NCI-H2029 (cell line): ENCODE results near the gene TSNAXIP1.
A peak's percentile ranks its signal among the peaks of the same experiment; 100 is the strongest.

Experiments
- DNase-seq: peaks from one replicate; lab custom pipeline; 2025; lab: John Stamatoyannopoulos, UW

The TSNAXIP1 gene

GRCh38 chr16:67782567-67783352, 23.9 kb upstream of the TSNAXIP1 start:
- DNase-seq, result no peak

DNA sequence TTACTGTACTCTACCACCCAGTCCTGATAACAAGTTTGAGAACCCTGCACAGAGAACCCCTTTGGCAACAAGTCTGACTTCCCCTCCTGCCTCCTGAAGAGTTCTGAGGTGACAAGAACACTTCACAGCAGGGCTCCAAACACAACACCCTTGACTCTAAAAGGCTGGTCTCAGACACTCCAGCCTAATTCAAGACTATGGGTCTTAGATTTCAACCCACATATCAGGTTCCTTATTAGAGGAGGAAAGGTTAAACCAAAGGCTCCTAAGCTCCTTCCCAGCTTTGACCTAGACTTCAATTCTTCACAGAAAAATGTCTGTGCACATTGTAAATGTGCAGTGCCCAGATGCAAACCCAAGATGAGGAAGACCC, 23.4 kb upstream of the TSNAXIP1 start:
- DNase-seq, result no peak

DNA sequence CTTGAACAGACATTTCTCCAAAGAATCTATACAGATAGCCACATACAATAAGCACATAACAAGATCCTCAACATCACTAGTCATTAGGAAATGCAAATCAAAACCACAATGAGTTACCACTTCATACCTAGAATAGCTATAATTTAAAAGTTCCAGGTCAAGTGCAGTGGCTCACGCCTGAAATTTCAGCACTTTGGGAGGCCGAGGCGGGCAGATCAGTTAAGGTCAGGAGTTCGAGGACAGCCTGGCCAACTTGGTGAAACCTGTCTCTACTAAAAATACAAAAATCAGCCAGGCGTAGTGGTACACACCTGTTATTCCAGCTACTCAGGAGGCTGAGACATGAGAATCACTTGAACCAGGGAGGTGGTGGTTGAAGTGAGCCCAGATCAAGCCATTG, 20.2 kb upstream of the TSNAXIP1 start:
- DNase-seq, result no peak

GRCh38 chr16:67790071-67790470, 16.6 kb upstream of the TSNAXIP1 start:
- no peak for DNase-seq

GRCh38 chr16:67796099-67796718, 10.5 kb upstream of the TSNAXIP1 start:
- DNase-seq, result no peak

DNA sequence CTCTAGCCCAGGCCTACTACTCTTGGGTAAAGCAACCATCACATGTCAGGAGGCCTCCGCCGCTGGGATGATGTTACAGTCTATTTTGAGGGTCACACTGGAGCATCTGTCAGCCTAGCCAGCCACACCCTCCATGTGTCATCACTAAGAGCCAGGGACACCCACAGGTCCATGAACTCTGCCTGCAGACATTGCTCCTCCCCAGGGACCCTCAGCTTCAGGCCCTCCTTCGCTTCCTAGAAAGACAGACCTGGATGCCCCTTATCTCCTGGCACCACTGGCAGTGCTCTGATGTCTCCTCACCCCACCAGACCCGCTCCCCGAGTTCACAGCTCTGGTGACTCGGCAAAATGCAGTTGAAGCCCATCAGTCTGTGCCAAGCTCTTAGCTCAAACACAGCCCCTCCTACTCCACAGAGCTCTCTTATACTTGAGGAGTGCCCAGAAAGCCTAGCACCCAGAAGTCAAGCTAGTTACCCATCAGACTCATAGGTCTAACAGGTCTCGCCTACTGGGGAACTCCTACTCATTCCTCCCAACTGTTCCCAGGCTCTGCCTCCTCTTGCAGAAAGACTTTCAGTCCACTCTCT, 6.3 kb upstream of the TSNAXIP1 start:
- no peak for DNase-seq

DNA sequence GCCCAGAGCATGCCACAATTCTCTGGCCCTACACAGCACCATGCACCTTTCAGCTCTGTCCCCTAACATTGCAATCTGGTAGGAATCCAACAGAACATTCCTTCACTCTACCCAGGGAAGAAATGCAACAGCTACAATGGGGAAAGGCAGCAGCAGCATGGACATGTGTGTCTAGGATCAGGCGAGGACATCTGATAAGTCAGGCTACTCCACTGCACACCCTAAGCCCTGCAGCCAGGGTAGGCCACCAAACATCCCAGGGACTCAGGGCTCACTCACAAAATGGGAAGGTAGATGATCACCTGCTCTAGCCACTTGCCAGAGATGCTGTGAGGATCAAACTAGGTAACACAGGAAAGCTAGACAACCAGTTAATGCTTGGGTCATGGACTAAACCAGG, 5.4 kb upstream of the TSNAXIP1 start:
- no peak for DNase-seq

- DNase-seq, result no peak
These were observed 4.8 kb upstream of the TSNAXIP1 start for GRCh38 chr16:67801883-67802282.

DNA sequence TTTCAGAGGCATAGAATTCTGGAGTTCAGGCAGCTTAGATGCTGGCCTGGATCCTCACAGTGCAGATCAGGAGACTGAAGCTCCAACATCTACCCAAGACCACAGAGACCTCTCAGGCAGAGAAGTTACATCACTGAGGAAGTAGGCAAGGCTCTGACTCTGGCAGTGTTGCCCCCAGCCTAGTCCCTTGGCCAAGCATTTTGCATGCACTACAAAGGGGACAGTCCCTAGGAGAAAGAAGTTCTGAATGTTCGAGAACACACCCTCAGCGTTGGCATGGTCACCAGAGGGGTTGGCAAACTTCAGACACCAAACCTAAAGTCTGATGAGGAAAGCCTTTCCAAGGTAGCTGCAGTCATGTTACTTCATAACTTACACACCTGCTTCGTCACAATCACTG, 2.8 kb upstream of the TSNAXIP1 start:
- DNase-seq, result no peak

GRCh38 chr16:67804853-67805542, 1.7 kb upstream of the TSNAXIP1 start:
- DNase-seq, result no peak

DNA sequence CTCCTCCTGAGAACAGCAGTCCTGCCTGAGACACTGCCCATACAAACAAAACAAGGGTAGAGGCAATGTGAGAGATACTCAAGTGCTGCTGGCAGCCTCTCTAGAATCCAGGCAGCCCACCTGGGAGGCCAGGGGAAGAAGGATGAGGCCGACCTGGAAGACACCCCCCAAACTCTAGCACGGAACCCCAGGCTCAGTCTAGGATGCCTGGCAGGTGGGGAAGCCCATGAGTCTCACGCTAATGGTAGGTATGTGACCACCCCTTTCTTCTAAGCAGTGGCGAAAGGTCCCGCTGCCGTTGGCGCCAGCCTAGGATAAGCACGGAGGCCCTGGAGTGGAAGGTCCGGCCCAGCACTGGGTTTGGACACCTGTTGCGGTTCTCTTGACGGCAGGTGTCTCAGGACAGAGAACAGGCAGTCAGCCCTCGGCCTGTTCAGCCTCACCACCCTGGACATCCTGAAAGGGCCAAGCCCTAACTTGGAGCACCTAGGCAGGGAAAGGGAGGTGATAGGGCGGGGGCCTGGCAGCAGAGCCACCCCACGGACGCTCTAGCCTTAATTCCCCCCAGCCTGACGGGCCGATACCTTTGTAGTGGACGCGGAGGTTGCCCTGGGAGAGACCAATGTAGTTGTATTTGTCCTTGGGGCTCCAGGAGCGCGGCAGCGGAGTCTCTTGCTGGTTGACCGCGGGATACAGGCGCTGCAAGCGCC, 816 bp upstream of the TSNAXIP1 start:
- no peak for DNase-seq

DNA sequence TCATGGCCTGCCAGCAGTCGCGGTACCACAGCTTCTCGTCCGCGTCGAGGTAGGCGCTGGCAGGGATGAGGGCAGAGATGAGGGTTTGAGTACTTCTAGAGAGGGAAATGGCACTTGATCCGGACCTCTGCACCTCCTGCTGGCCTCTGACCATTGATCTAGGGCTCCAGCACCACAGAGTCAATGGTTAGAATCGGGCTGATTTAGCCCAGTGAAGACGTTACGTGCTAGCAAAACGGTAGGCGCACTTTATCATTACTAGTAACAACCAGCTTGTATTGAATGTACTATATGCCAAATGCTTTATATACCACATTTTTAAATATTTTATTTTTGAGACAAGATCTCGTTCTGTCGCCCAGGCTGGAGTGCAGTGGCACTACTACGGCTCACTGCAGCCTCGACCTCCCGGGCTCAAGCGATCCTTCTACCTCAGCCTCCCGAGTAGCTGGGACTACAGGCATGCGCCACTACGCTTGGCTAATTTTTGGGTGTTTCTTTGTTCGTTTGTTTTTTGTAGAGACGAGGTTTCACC, 526 bp downstream of the TSNAXIP1 start:
- no peak for DNase-seq

DNA sequence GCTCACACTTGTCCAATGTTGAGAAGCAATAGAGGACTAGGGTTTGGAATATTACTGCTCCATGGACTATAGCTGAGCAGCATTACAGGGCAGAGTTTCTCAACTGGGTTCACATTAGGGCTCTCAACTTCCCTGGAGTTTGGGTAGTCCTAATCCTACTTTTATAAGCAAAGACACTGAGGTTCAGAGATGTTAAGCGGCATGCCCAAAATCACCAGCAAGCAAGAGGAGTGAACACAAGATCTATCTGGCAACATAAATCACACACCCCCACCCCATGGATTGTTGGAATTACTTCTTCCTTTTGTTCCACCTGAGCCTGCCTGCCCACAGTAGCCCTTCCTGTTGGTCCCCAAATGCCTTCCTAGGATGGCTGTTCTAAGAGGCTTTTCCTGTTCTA, 5.2 kb downstream of the TSNAXIP1 start:
- DNase-seq, result no peak

DNA sequence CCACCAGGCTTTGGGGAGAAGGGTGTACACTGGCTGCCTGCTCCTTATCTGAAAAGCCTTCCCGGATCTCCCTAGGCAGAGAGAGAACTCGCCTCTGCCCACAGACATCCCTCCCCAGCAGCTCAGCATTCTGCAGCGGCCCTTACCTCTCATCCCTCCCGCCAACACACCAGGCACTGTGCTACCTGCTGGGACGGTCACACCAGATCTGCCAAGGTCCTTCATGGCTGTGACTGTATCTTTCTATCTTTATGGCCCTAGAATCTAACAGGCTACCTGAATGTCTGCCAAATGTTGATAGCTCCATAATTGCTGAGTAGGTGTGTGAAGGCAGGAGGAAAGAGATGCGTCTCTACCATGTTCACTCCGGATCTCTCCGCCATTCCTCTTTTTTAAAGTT, 7.9 kb downstream of the TSNAXIP1 start:
- no peak for DNase-seq

DNA sequence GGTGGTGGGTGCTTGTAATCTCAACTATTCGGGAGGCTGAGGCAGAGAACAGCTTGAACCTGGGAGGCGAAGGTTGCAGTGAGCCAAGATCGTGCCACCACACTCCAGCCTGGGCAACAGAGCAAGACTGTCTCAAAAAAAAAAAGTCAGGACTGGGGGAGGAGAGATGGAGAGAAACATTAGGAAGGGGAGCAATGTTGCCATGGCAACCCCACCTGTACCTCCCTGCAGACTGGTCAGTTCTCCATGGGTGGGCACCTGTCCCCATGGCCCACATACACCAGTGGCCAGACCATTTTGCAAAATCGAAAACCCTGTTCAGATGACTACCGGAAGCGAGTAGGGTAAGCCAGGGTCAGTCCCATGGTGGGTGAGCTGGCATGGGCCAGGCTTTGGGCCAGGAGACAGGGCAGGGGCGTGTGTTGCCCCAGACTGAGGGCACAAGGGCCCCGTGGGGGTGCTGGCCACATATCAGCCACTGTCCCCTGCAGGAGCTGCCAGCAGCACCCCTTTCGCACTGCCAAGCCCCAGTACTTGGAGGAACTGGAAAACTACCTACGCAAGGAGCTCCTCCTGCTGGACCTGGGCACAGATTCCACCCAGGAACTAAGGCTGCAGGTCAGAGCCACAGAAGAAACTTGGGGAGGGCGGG, 14.0 kb downstream of the TSNAXIP1 start:
- no peak for DNase-seq

DNA sequence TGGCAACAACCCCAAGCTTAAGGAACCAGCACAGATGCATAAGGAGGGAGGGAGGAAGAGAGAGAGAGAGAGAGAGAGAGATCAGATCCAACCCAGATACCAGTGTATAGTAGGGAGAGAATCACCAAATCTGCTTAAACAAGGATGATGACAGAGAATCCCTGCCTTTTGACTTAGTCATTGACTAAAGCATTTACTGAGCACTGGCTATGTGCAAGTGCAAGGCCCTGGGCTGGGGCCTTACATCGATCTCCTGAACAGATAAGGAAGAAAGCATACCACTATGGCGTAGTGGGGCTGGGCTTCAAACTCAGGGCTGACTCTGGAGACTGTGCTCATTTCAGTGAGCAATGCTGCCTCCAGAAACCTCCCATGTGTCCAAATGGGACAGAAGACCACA, 15.8 kb downstream of the TSNAXIP1 start:
- no peak for DNase-seq

GRCh38 chr16:67825119-67825518, 18.4 kb downstream of the TSNAXIP1 start:
- DNase-seq, result no peak

DNA sequence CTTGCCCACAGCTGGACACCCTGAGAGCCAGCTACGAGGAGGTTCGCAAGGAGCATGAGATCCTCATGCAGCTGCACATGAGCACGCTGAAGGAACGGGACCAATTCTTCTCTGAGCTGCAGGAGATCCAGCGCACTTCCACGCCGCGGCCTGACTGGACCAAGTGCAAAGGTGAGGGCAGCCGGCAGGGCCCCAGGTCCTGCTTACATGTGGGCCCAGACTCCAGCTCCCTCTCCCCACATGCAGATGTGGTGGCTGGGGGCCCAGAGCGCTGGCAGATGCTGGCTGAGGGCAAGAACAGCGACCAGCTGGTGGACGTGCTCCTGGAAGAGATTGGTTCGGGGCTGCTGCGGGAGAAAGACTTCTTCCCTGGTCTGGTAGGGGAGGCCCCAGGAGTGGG, 19.2 kb downstream of the TSNAXIP1 start:
- no peak for DNase-seq

GRCh38 chr16:67828651-67829050, 22.0 kb downstream of the TSNAXIP1 start:
- no peak for DNase-seq

- DNase-seq, result no peak
These were observed 26.3 kb downstream of the TSNAXIP1 start for GRCh38 chr16:67833030-67833414.

DNA sequence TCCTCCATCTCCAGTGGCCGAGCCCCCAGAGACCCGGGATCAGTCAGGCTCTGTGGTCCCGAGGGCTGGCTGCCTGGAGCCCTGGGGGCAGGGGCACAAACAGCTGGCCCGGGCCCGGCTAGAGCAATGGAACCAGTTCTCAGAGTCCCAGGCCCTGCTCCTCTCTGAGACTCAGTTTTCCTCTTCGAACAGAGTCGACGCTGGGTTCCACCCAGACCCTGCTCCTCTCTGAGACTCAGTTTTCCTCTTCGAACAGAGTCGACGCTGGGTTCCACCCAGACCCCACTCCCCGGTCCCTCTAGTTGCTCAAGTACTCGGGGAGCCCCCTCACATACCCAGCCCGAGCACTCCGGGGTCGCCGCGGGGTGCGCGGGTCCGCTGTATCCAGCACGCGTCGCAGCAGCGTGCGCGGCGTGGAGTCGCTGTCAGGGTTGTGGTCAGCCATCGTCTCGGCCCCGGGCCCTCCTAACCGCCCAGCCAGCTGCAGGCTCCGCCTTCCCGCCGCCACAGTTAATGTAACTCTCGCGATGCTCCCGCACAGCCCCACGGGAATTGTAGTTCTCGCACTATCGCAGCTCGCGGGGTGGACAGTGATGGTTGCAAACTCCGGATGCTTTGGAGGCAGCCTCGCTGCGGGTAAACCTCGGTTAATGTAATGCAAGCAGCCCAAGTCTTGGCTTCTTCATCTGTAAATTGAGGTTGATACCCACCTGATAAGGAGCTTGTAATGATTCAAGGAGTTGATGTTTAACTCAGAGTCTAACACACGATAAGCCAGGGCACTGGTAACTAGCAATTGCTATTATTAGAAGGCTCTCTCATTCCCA, 26.9 kb downstream of the TSNAXIP1 start:
- DNase-seq, result peak; percentile 43
